ENCODE data around the gene POU3F3.

POU3F3 gene

DNA sequence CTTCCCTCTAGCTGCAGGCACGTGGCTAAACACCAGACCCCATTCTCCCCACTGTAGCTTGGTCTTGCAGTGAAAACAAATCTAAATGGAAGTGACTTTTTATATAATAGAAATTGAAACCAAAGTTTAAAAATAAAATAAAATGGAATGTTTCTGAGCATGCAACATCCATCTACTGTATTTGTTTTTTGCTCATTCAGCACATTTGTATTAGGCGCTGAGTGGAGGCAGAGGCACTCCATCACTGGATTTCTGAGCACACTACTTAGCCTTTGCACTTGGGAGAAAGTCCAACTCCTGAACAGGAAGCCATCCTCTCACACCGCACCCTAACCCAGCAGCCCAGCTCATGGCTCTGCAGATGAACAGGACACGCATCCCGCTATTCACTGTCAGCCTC lies 37.8 kb upstream of the POU3F3 start:
- no peaks in the 10 kb centered on the region for H3K79me2 ChIP-seq (ENCODE audit: insufficient read depth, low read length)
- TF ChIP-seq EZH2phosphoT487 (IDR thresholded peaks at IDR 0.05; ENCODE audit: borderline replicate concordance) = no peak
- TF ChIP-seq, protein P1, sequence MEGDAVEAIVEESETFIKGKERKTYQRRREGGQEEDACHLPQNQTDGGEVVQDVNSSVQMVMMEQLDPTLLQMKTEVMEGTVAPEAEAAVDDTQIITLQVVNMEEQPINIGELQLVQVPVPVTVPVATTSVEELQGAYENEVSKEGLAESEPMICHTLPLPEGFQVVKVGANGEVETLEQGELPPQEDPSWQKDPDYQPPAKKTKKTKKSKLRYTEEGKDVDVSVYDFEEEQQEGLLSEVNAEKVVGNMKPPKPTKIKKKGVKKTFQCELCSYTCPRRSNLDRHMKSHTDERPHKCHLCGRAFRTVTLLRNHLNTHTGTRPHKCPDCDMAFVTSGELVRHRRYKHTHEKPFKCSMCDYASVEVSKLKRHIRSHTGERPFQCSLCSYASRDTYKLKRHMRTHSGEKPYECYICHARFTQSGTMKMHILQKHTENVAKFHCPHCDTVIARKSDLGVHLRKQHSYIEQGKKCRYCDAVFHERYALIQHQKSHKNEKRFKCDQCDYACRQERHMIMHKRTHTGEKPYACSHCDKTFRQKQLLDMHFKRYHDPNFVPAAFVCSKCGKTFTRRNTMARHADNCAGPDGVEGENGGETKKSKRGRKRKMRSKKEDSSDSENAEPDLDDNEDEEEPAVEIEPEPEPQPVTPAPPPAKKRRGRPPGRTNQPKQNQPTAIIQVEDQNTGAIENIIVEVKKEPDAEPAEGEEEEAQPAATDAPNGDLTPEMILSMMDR (conservative IDR thresholded peaks at IDR 0.05; ENCODE audit: low read length) = no peak
- no peaks in the 10 kb centered on the region for H3K36me3 ChIP-seq (ENCODE audit: insufficient read depth, low read length)
- H3K9me2 ChIP-seq (replicated peaks; ENCODE audit: low read depth, low read length) = no peaks in the 10 kb centered on the region
- H3K4me1 ChIP-seq (ENCODE audit: insufficient read depth, low read length, poor library complexity, severe bottlenecking) = no peaks in the 10 kb centered on the region
- H3K9ac ChIP-seq (ENCODE audit: low read depth, low read length, poor library complexity, severe bottlenecking) = no peak overlapping the region
- no peaks in the 10 kb centered on the region for H3K9me3 ChIP-seq (ENCODE audit: insufficient read depth, low read depth, low read length)
- H2AFZ ChIP-seq (ENCODE audit: low read length) = no peak overlapping the region
- no peak overlapping the region for H3K4me2 ChIP-seq (ENCODE audit: low read depth, low read length, poor library complexity, severe bottlenecking)
- H4K20me1 ChIP-seq (ENCODE audit: insufficient read depth, low read length, poor library complexity, severe bottlenecking) = no peaks in the 10 kb centered on the region
- no peak overlapping the region for H3K4me3 ChIP-seq (ENCODE audit: low read length, poor library complexity, severe bottlenecking)
- H3K27me3 ChIP-seq (ENCODE audit: insufficient read depth, low read length, poor library complexity, severe bottlenecking) = no peaks in the 10 kb centered on the region
- H3F3A ChIP-seq (ENCODE audit: low read depth) = no peaks in the 10 kb centered on the region

DNA sequence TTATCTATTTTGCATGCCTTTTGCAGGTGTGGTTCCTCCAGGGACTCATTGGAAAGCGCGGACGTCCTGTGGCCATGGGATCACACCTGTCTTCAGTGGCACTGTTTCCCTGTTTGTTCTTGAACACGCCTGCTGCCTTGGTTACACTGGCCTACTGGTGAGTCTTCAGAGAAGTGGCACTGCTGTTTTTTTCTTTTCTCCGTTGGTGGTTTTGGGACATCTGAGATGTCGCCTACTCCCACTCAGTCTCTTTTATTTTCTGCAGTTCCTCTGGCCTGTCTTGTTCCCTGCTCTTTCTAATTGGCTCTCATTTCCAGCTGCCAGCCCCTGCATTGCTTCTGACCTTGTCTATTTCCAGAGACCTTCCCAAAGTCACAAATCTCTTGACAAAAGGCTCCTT lies 35.7 kb upstream of the POU3F3 start:
- Histone ChIP-seq H3K4me3 (ENCODE audit: low read length, poor library complexity, severe bottlenecking) (no peak overlapping the region), H3K4me2 (ENCODE audit: low read depth, low read length, poor library complexity, severe bottlenecking) (no peak overlapping the region), H3K4me1 (ENCODE audit: insufficient read depth, low read length, poor library complexity, severe bottlenecking) (no peaks in the 10 kb centered on the region), H3K9me3 (ENCODE audit: insufficient read depth, low read depth, low read length) (no peaks in the 10 kb centered on the region), H3K27me3 (ENCODE audit: insufficient read depth, low read length, poor library complexity, severe bottlenecking) (no peaks in the 10 kb centered on the region), H3K79me2 (ENCODE audit: insufficient read depth, low read length) (no peaks in the 10 kb centered on the region), H2AFZ (ENCODE audit: low read length) (no peak overlapping the region), H3K36me3 (ENCODE audit: insufficient read depth, low read length) (no peaks in the 10 kb centered on the region), H4K20me1 (ENCODE audit: insufficient read depth, low read length, poor library complexity, severe bottlenecking) (no peaks in the 10 kb centered on the region), H3K9ac (ENCODE audit: low read depth, low read length, poor library complexity, severe bottlenecking) (no peak overlapping the region), H3K9me2 (replicated peaks; ENCODE audit: low read depth, low read length) (no peaks in the 10 kb centered on the region), H3F3A (ENCODE audit: low read depth) (no peaks in the 10 kb centered on the region)
- TF ChIP-seq EZH2phosphoT487 (IDR thresholded peaks at IDR 0.05; ENCODE audit: borderline replicate concordance) = no peak
- TF ChIP-seq, protein P1 (conservative IDR thresholded peaks at IDR 0.05; ENCODE audit: low read length) = no peak

DNA sequence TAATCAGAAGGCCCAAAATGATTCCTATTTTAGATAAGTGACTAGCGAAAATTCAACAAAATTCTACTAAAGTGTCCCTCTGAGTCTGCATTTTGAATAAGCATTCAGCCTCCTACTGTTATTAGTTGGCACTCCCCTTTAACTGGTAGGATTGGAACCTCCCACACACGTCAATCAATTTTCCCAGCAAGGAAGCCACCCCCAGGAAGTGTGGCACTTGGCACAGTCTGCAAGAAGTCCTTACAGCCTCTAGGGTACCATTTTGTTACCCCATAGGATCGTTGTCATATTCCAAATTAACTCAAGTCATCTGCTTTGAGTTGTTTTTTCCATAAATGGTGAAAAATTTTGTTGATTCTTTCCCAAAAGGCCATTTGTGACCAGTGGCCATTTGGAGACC lies 33.8 kb upstream of the POU3F3 start:
- Histone ChIP-seq H3K9ac (ENCODE audit: low read depth, low read length, poor library complexity, severe bottlenecking) (no peak overlapping the region), H3K36me3 (ENCODE audit: insufficient read depth, low read length) (no peaks in the 10 kb centered on the region), H3K4me2 (ENCODE audit: low read depth, low read length, poor library complexity, severe bottlenecking) (no peak overlapping the region), H3F3A (ENCODE audit: low read depth) (no peaks in the 10 kb centered on the region), H3K9me3 (ENCODE audit: insufficient read depth, low read depth, low read length) (no peaks in the 10 kb centered on the region), H3K27me3 (ENCODE audit: insufficient read depth, low read length, poor library complexity, severe bottlenecking) (no peaks in the 10 kb centered on the region), H2AFZ (ENCODE audit: low read length) (no peak overlapping the region), H3K9me2 (replicated peaks; ENCODE audit: low read depth, low read length) (no peaks in the 10 kb centered on the region), H3K4me3 (ENCODE audit: low read length, poor library complexity, severe bottlenecking) (no peak overlapping the region), H3K79me2 (ENCODE audit: insufficient read depth, low read length) (no peaks in the 10 kb centered on the region), H4K20me1 (ENCODE audit: insufficient read depth, low read length, poor library complexity, severe bottlenecking) (no peaks in the 10 kb centered on the region), H3K4me1 (ENCODE audit: insufficient read depth, low read length, poor library complexity, severe bottlenecking) (no peaks in the 10 kb centered on the region)
- TF ChIP-seq, protein P1 (conservative IDR thresholded peaks at IDR 0.05; ENCODE audit: low read length) = no peak
- no peak for TF ChIP-seq EZH2phosphoT487 (IDR thresholded peaks at IDR 0.05; ENCODE audit: borderline replicate concordance)
